HepG2 (cell line): ENCODE measurements around the gene GALNT5. TPM values are rescaled to one million over a fixed set of nuclear protein-coding genes. Genes with fewer than 3 reads are reported as not detected.

Source experiments
- ATAC-seq: fragments of 200-7000 bp; cut with Tn5 transposase; 3 replicates; pipeline ENCODE4 v1.9.1; 2020; ENCODE audit warnings: mild to moderate bottlenecking, moderate library complexity
- BruUV-seq: library from RNA; stranded (reverse); fragments of 400-500 nt; replicated peaks from 2 replicates; lab custom pipeline; 2021; lab: Mats Ljungman, UMichigan
- CTCF ChIA-PET: fragments of 300-600 bp; formaldehyde crosslinking; extraction: SDS; loops from one replicate; lab custom pipeline; 2021; ENCODE audit warnings: low total read pairs, inconsistent platforms, low intra/inter-chr PET ratio; lab: Yijun Ruan, JAX
- POLR2A ChIA-PET: fragments of 350-600 bp; sonication (Branson Sonifier 250); formaldehyde crosslinking; loops from one replicate; lab custom pipeline; 2020; ENCODE audit warnings: antibody characterized with exemption, inconsistent platforms; lab: Yijun Ruan, JAX
- DNase-seq: peaks from one replicate; pipeline ENCODE4 v3.0.0-alpha.2; 2015; ENCODE audit warnings: low spot score
- FAIRE-seq: peaks from 3 replicates; lab custom pipeline; 2011; peaks lifted over from hg19 to GRCh38; lab: Jason Lieb, UNC
- H2AFZ ChIP-seq: one replicate; pipeline ENCODE4 v1.6.1; 2011; ENCODE audit warnings: low read length, inconsistent platforms
- H3K27ac ChIP-seq: fragments of 300-600 bp; 3 replicates; pipeline ENCODE4 v1.8.0; 2011; ENCODE audit warnings: mixed run types, mild to moderate bottlenecking, mixed read lengths, low read length, inconsistent platforms; ENCODE audit not compliant: insufficient read depth; ENCODE audit errors: extremely low read length
- H3K27me3 ChIP-seq, 2 experiments: fragments of 200-600 bp in 1 of 2; 2 replicates in 1 of 2; 3 replicates in 1 of 2; pipeline versions ENCODE4 v1.6.0 to v1.8.0; 2011; ENCODE audit warnings: low read length in 2 of 2, mild to moderate bottlenecking in 2 of 2, moderate library complexity in 2 of 2, inconsistent platforms in 1 of 2; ENCODE audit not compliant: insufficient read depth in 2 of 2, control insufficient read depth in 1 of 2
- H3K36me3 ChIP-seq, 2 experiments: fragments of 200-600 bp in 1 of 2; replicated peaks in 1 of 2; 2 replicates in 1 of 2; 3 replicates in 1 of 2; pipeline versions ENCODE4 v1.5.1 to v1.8.0; 2011; ENCODE audit warnings: low read length in 2 of 2, inconsistent platforms in 1 of 2; ENCODE audit not compliant: insufficient read depth in 2 of 2, control insufficient read depth in 1 of 2
- H3K4me1 ChIP-seq: 2 replicates; pipeline ENCODE4 v1.5.1; 2012; ENCODE audit warnings: low read length, inconsistent platforms; ENCODE audit not compliant: insufficient read depth
- H3K4me2 ChIP-seq: 2 replicates; pipeline ENCODE4 v1.6.0; 2011; ENCODE audit warnings: low read depth, low read length, inconsistent platforms
- H3K4me3 ChIP-seq, 3 experiments: fragments of 200-600 bp in 1 of 3; sonication (generic), shearing (Covaris generic) in 1 of 3; replicated peaks in 1 of 3; 2 replicates each; pipeline ENCODE4 v1.5.1; 2011 to 2016; ENCODE audit warnings: low read length in 3 of 3, inconsistent platforms in 2 of 3, low read depth in 2 of 3, mild to moderate bottlenecking in 2 of 3, control low read depth in 1 of 3, mixed read lengths in 1 of 3; ENCODE audit not compliant: insufficient read depth in 1 of 3
- H3K79me2 ChIP-seq: one replicate; pipeline ENCODE4 v1.6.1; 2011; ENCODE audit warnings: low read length, inconsistent platforms; ENCODE audit not compliant: insufficient read depth
- H3K9ac ChIP-seq: 2 replicates; pipeline ENCODE4 v1.6.0; 2011; ENCODE audit warnings: mild to moderate bottlenecking, low read depth, low read length, inconsistent platforms; ENCODE audit not compliant: insufficient read depth
- H3K9me3 ChIP-seq: 2 replicates; pipeline ENCODE4 v1.5.1; 2012; ENCODE audit warnings: mild to moderate bottlenecking, low read length
- H4K20me1 ChIP-seq: 2 replicates; pipeline ENCODE4 v1.6.0; 2011; ENCODE audit warnings: inconsistent platforms, mild to moderate bottlenecking, low read length, moderate library complexity; ENCODE audit not compliant: insufficient read depth
- AKAP8 ChIP-seq: sonication (generic); formaldehyde crosslinking; IDR thresholded peaks from 2 replicates; pipeline ENCODE4 v1.5.1; 2020; ENCODE audit warnings: mild to moderate bottlenecking, missing genetic modification reagents
- CHD2 ChIP-seq: IDR thresholded peaks from 2 replicates; pipeline ENCODE4 v1.6.1; 2011; ENCODE audit warnings: low read depth, low read length, improper control_type of control experiment
- CHD4 ChIP-seq: fragments of 200-600 bp; sonication (generic); IDR thresholded peaks from 2 replicates; pipeline ENCODE4 v1.7.0; 2017; ENCODE audit warnings: mild to moderate bottlenecking, low read length, borderline replicate concordance
- DR1 ChIP-seq: sonication (generic); formaldehyde crosslinking; IDR thresholded peaks from 2 replicates; pipeline ENCODE4 v1.8.0; 2021; ENCODE audit warnings: mild to moderate bottlenecking, missing genetic modification reagents, inconsistent platforms
- ELF4 ChIP-seq: sonication (generic); formaldehyde crosslinking; IDR thresholded peaks from 2 replicates; pipeline ENCODE4 v1.5.0; 2020; ENCODE audit warnings: missing genetic modification reagents, mild to moderate bottlenecking, moderate library complexity, borderline replicate concordance
- GTF2F1 ChIP-seq: fragments of 150-350 bp; IDR thresholded peaks from 2 replicates; pipeline ENCODE4 v1.6.1; 2014; ENCODE audit warnings: low read length
- HOMEZ ChIP-seq: IDR thresholded peaks from 2 replicates; pipeline ENCODE4 v1.6.1; 2016; ENCODE audit warnings: low read depth
- JUN ChIP-seq: sonication (generic); formaldehyde crosslinking; IDR thresholded peaks from 2 replicates; pipeline ENCODE4 v1.4.0; 2020; ENCODE audit warnings: mild to moderate bottlenecking, missing genetic modification reagents
- MYNN ChIP-seq: sonication (generic); formaldehyde crosslinking; IDR thresholded peaks from 2 replicates; pipeline ENCODE4 v1.4.0; 2020; ENCODE audit warnings: mild to moderate bottlenecking, low read depth, missing genetic modification reagents
- NCOA1 ChIP-seq: sonication (generic); formaldehyde crosslinking; IDR thresholded peaks from 2 replicates; pipeline ENCODE4 v1.9.0; 2021; ENCODE audit warnings: missing genetic modification reagents
- NR3C1 ChIP-seq: sonication (generic); formaldehyde crosslinking; IDR thresholded peaks from 2 replicates; pipeline ENCODE4 v1.4.0; 2020; ENCODE audit warnings: missing genetic modification reagents
- PREB ChIP-seq: sonication (generic); formaldehyde crosslinking; IDR thresholded peaks from 2 replicates; pipeline ENCODE4 v1.4.0; 2020; ENCODE audit warnings: missing genetic modification reagents
- SMC3 ChIP-seq: IDR thresholded peaks from 2 replicates; pipeline ENCODE4 v1.6.1; 2011; ENCODE audit warnings: low read length, improper control_type of control experiment
- STAT5B ChIP-seq: sonication (generic); formaldehyde crosslinking; IDR thresholded peaks from 2 replicates; pipeline ENCODE4 v1.4.0; 2020; ENCODE audit warnings: missing genetic modification reagents
- TCF7L2 ChIP-seq: IDR thresholded peaks from 2 replicates; pipeline ENCODE4 v1.6.1; 2011; ENCODE audit warnings: mild to moderate bottlenecking, low read depth, low read length, moderate library complexity
- ZNF775 ChIP-seq: sonication (generic); formaldehyde crosslinking; IDR thresholded peaks from 2 replicates; pipeline ENCODE4 v1.4.0; 2020; ENCODE audit warnings: missing genetic modification reagents, mild to moderate bottlenecking, moderate library complexity, borderline replicate concordance
- WGBS: methylation state at CpG from one replicate; pipeline ENCODE4 v1.1.6; 2017; ENCODE audit warnings: low lambda C conversion rate; 5-methylcytosine and 5-hydroxymethylcytosine counted together
- in situ Hi-C: cut with HindIII; loops from 2 replicates; pipeline ENCODE4 v1.10.0; 2017; ENCODE audit warnings: low pct_unique_long_range_greater_than_20kb; ENCODE audit not compliant: extremely low pct_ligation_motif_present
- intact Hi-C: fragments of 100-400 bp; cut with micrococcal nuclease; formaldehyde crosslinking; loops from one replicate; pipeline ENCODE4 v1.10.0; 2022; ENCODE audit not compliant: unreplicated experiment
- polyA plus RNA-seq, 8 experiments: library from polyadenylated mRNA; depleted of rRNA in 3 of 8; stranded (reverse) in 7 of 8; unstranded in 1 of 8; fragments of >200 nt; fragmentation: Illumina TruSeq in 4 of 8; extraction: Trizol in 4 of 8; gene quantifications; 2 replicates each; pipeline versions ENCODE4 v1.2.1 to v1.2.3, GENCODE V29; 2011 to 2016; ENCODE audit warnings: low read depth in 4 of 8, missing spikeins in 1 of 8, mixed read lengths in 1 of 8; ENCODE audit not compliant: insufficient read depth in 1 of 8
- total RNA-seq, 5 experiments: library from RNA; depleted of rRNA; stranded (reverse); fragments of >200 nt; fragmentation: Illumina TruSeq; extraction: Trizol; gene quantifications; 2 replicates each; pipeline ENCODE4 v1.2.3, GENCODE V29; 2016; ENCODE audit warnings: low read depth in 1 of 5

Gene GALNT5
- total and polyA plus RNA-seq, 2 of the 13 experiments (the other 11 are each of a cell fraction or from before 2014, with no cell fraction given): not detected

GRCh38 chr2:157264099-157264498 is 6.6 kb downstream of the GALNT5 start (continued):
- TF ChIP-seq TCF7L2 (no peak), JUN (CRISPR knock-in tag) (no peak), PREB (CRISPR knock-in tag) (no peak), MYNN (no peak), SMC3 (no peak)

GRCh38 chr2:157265825-157266224 is 8.3 kb downstream of the GALNT5 start:
- peaks cover under 1% of the 10 kb centered on the region; the same call in 1 of the 2 replicates for H3K4me1 ChIP-seq
- no peaks in the 10 kb centered on the region for H3K79me2 ChIP-seq
- intact Hi-C loops: no loop called here
- BruUV-seq: no TSS peak
- ATAC-seq (no peak), FAIRE-seq (no peak), DNase-seq (no peak)
- ChIA-PET CTCF (no interaction called here), POLR2A (no interaction called here)
- no peak overlapping the region for H3K9ac ChIP-seq
- in situ Hi-C loops: no loop called here
- H3K4me3 ChIP-seq: no peak overlapping the region
- H2AFZ ChIP-seq: no peak overlapping the region
- H3K9me3 ChIP-seq: no peaks in the 10 kb centered on the region
- H3K4me2 ChIP-seq: no peak overlapping the region
- no peaks in the 10 kb centered on the region for H3K36me3 ChIP-seq
- 35% methylated on average over 4 of the region's 4 CpGs for WGBS
- no peaks in the 10 kb centered on the region for H3K27me3 ChIP-seq
- H4K20me1 ChIP-seq: no peaks in the 10 kb centered on the region
- no peak overlapping the region for H3K27ac ChIP-seq
- no peak for TF ChIP-seq DR1 (CRISPR knock-in tag)
- TF ChIP-seq NCOA1 (CRISPR knock-in tag): no peak
- no peak for TF ChIP-seq NR3C1 (CRISPR knock-in tag)
- no peak for TF ChIP-seq CHD2
- no peak for TF ChIP-seq STAT5B (CRISPR knock-in tag)
- TF ChIP-seq GTF2F1: no peak
- TF ChIP-seq CHD4: no peak
- TF ChIP-seq AKAP8: no peak
- TF ChIP-seq HOMEZ (CRISPR knock-in tag): no peak
- no peak for TF ChIP-seq ZNF775 (CRISPR knock-in tag)
- no peak for TF ChIP-seq ELF4
